SH-SY5Y (cell line): ENCODE measurements around the gene SPN.

Source experiments
- GATA2 ChIP-seq: IDR thresholded peaks from 2 replicates; pipeline ENCODE4 v1.6.1; 2011; ENCODE audit warnings: mild to moderate bottlenecking, low read depth, low read length
- GATA3 ChIP-seq: IDR thresholded peaks from 2 replicates; pipeline ENCODE4 v1.6.1; 2011; ENCODE audit warnings: low read depth, mild to moderate bottlenecking, low read length, moderate library complexity

DNA sequence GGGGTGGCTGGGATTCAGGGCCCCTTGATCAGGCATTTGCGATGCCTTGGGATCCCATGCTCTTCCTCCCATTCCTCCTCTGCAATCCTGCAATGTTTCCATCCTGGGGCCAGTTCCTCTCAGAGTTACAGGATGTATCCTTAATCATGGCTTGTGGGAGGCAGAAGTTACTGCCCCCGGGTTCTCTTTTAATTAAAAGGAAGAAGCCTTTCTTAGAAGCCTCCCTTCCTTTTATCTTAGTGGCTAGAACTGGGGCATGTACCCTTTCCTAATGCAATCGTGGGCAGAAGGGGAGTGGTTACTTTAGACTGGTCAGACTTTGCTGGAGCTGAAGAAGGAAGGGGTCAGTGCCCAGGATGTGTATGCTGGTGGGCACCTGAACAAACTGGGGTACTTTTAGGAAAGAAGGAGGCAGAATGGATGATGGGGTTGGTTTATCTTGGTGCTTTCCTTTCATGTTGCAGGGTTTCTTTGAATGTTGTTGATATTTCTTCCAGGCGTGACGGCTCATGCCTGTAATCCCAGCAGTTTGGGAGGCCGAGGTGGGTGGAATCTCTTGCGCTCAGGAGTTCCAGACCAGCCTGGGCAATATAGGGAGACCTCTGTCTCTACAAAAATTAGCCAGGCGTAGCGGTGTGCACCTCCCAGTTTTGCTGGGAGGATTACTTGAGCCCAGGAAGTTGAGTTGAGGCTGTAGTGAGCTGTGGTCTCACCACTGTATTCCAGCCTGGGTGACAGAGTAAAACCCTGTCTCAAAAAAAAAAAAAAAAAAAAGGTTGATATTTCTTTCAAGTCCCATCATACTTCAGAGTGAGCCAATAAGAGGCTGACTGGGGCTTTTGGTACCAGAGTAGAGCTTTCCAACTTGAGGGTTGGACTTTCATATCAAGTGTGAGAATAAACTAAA lies 13.2 kb upstream of the SPN start:
- TF ChIP-seq GATA2, result no peak
- no peak for TF ChIP-seq GATA3
